ENCODE results near the gene PCSK6. TPM values are rescaled to one million over a fixed set of nuclear protein-coding genes. Genes with fewer than 3 reads are reported as not detected.

PCSK6 gene
- total RNA-seq, 2 experiments from 2014 or later = 0.28 TPM; not detected in 1

GRCh38 chr15:101459579-101460300 lies 29.8 kb downstream of the PCSK6 start:
- DNase-seq (no peak), ATAC-seq (ENCODE audit: poor library complexity) (no peak)
- Histone ChIP-seq H3K4me3 (ENCODE audit: low read length) (no peak overlapping the region), H3K9me3 (ENCODE audit: control insufficient read depth in 1 of 2, insufficient read depth in 1 of 2, low read length in 2 of 2) (peaks cover 0 to 3% of the 10 kb centered on the region in 2 experiments), H3K4me1 (ENCODE audit: insufficient read depth, low read length) (peaks cover 4% of the 10 kb centered on the region), H3K36me3 (ENCODE audit: insufficient read depth, low read length) (no peaks in the 10 kb centered on the region), H3K27ac (ENCODE audit: low read depth in 1 of 2, low read length in 2 of 2) (no peak overlapping the region), H3K27me3 (ENCODE audit: control insufficient read depth in 1 of 2, insufficient read depth in 2 of 2, low read length in 2 of 2) (peaks cover 5 to 7% of the 10 kb centered on the region in 2 experiments)
- intact Hi-C loops (cut with DNase I, micrococcal nuclease) = no loop called here
- H3K36me3 Mint-ChIP-seq (ENCODE audit: low read depth) = no peaks in the 10 kb centered on the region
- TF ChIP-seq CTCF (IDR thresholded peaks at IDR 0.05) = no peak
- H3K27me3 Mint-ChIP-seq = peaks cover 36% of the 10 kb centered on the region
- no peaks in the 10 kb centered on the region for H3K4me1 Mint-ChIP-seq (ENCODE audit: low read depth)
- H3K4me3 Mint-ChIP-seq = no peak overlapping the region
- POLR2A ChIA-PET = no interaction called here
- no peak overlapping the region for H3K27ac Mint-ChIP-seq
- CTCF ChIA-PET = no interaction called here
- H3K9me3 Mint-ChIP-seq = no peaks in the 10 kb centered on the region

- Mint-ChIP-seq H3K9me3 (no peaks in the 10 kb centered on the region), H3K36me3 (ENCODE audit: low read depth) (no peaks in the 10 kb centered on the region), H3K27me3 (peaks cover 36% of the 10 kb centered on the region), H3K27ac (no peak overlapping the region), H3K4me1 (ENCODE audit: low read depth) (no peaks in the 10 kb centered on the region), H3K4me3 (no peak overlapping the region)
- Histone ChIP-seq H3K27me3 (ENCODE audit: control insufficient read depth in 1 of 2, insufficient read depth in 2 of 2, low read length in 2 of 2) (peaks cover 1 to 5% of the 10 kb centered on the region in 2 experiments), H3K4me1 (ENCODE audit: insufficient read depth, low read length) (peaks cover 4% of the 10 kb centered on the region), H3K36me3 (ENCODE audit: insufficient read depth, low read length) (no peaks in the 10 kb centered on the region), H3K27ac (ENCODE audit: low read depth in 1 of 2, low read length in 2 of 2) (no peak overlapping the region), H3K4me3 (ENCODE audit: low read length) (no peak overlapping the region), H3K9me3 (ENCODE audit: control insufficient read depth in 1 of 2, insufficient read depth in 1 of 2, low read length in 2 of 2) (no peaks in the 10 kb centered on the region)
- POLR2A ChIA-PET = no interaction called here
- TF ChIP-seq CTCF (IDR thresholded peaks at IDR 0.05) = no peak
- CTCF ChIA-PET = no interaction called here
- intact Hi-C loops (cut with DNase I, micrococcal nuclease) = no loop called here
- DNase-seq (no peak), ATAC-seq (ENCODE audit: poor library complexity) (no peak)
Observed at GRCh38 chr15:101458908-101459578, 30.5 kb downstream of the PCSK6 start.

- peaks cover 4% of the 10 kb centered on the region for H3K4me1 ChIP-seq (ENCODE audit: insufficient read depth, low read length)
- no peak for ATAC-seq (ENCODE audit: poor library complexity)
- H3K36me3 ChIP-seq (ENCODE audit: insufficient read depth, low read length) = no peaks in the 10 kb centered on the region
- Mint-ChIP-seq H3K36me3 (ENCODE audit: low read depth) (no peaks in the 10 kb centered on the region), H3K4me1 (ENCODE audit: low read depth) (no peaks in the 10 kb centered on the region), H3K27ac (no peak overlapping the region), H3K27me3 (peaks cover 36% of the 10 kb centered on the region), H3K9me3 (no peaks in the 10 kb centered on the region), H3K4me3 (no peak overlapping the region)
- H3K9me3 ChIP-seq (ENCODE audit: control insufficient read depth in 1 of 2, insufficient read depth in 1 of 2, low read length in 2 of 2) = no peaks in the 10 kb centered on the region
- intact Hi-C loops (cut with DNase I, micrococcal nuclease) = no loop called here
- ChIA-PET POLR2A (no interaction called here), CTCF (no interaction called here)
- no peak for DNase-seq
- peaks cover 0 to 8% of the 10 kb centered on the region in 2 experiments for H3K27me3 ChIP-seq (ENCODE audit: control insufficient read depth in 1 of 2, insufficient read depth in 2 of 2, low read length in 2 of 2)
- no peak for TF ChIP-seq CTCF (IDR thresholded peaks at IDR 0.05)
- H3K4me3 ChIP-seq (ENCODE audit: low read length) = no peak overlapping the region
- H3K27ac ChIP-seq (ENCODE audit: low read depth in 1 of 2, low read length in 2 of 2) = no peak overlapping the region
Observed at GRCh38 chr15:101458158-101458900, 31.2 kb downstream of the PCSK6 start.

Measured in CD4-positive, alpha-beta T cell (primary cell).